Transverse colon (tissue), 4 donors: ENCODE results near the gene B4GALT4. TPM values are rescaled to one million over a fixed set of nuclear protein-coding genes. Genes with fewer than 3 reads are reported as not detected.

Source experiments
- DNase-seq: peaks from one replicate; pipeline ENCODE4 v3.0.0-alpha.2; 2019
- H3K27ac ChIP-seq, 4 donors: fragments of 200-600 bp; sonication (generic); 2 replicates each; pipeline ENCODE4 v1.5.1; 2016 to 2018; ENCODE audit warnings: inconsistent platforms in 4 of 4
- H3K27me3 ChIP-seq: fragments of 200-600 bp; sonication (generic); 2 replicates; pipeline ENCODE4 v1.5.1; 2017; ENCODE audit warnings: inconsistent platforms
- H3K36me3 ChIP-seq, 4 donors: fragments of 200-600 bp; sonication (generic); 2 replicates each; pipeline ENCODE4 v1.5.1; 2017 to 2019; ENCODE audit warnings: inconsistent platforms in 4 of 4
- H3K4me1 ChIP-seq, 4 donors: fragments of 200-600 bp; sonication (generic); 2 replicates each; pipeline ENCODE4 v1.5.1; 2017 to 2020; ENCODE audit warnings: inconsistent platforms in 4 of 4
- H3K4me3 ChIP-seq, 4 donors: fragments of 200-600 bp; sonication (generic); 1 replicate in 1 of 4; 2 replicates in 3 of 4; pipeline versions ENCODE4 v1.5.1 to v1.6.1; 2017 to 2019; ENCODE audit warnings: inconsistent platforms in 4 of 4
- H3K9me3 ChIP-seq, 2 donors: fragments of 200-600 bp; sonication (generic); 2 replicates each; pipeline ENCODE4 v1.5.1; 2017 to 2019; ENCODE audit warnings: inconsistent platforms in 2 of 2
- EP300 ChIP-seq: sonication (generic); formaldehyde crosslinking; IDR thresholded peaks from one replicate; pipeline ENCODE4 v1.6.1; 2017; ENCODE audit warnings: antibody characterized with exemption, low read depth
- POLR2A ChIP-seq: fragments of 450-650 bp; IDR thresholded peaks from one replicate; pipeline ENCODE4 v1.6.1; 2016; ENCODE audit warnings: antibody characterized with exemption, mild to moderate bottlenecking, moderate library complexity
- POLR2AphosphoS5 ChIP-seq, 3 donors: sonication (generic); formaldehyde crosslinking; IDR thresholded peaks; one replicate each; pipeline ENCODE4 v1.6.1; 2016; ENCODE audit warnings: antibody characterized with exemption in 3 of 3
- WGBS, 2 donors: methylation state at CpG; one replicate each; pipeline ENCODE4 v1.1.5; 2018; ENCODE audit warnings: low coverage in 1 of 2; 5-methylcytosine and 5-hydroxymethylcytosine counted together
- in situ Hi-C, 4 donors: fragments of 200-750 bp; cut with MboI; loops; one replicate each; pipeline versions ENCODE4 v1.15.0 to v1.15.1; 2017; ENCODE audit warnings: low sequenced_read_pairs in 3 of 4, low pct_ligation_motif_present in 1 of 4, low pct_unique_long_range_greater_than_20kb in 1 of 4
- intact Hi-C: fragments of 100-400 bp; cut with DNase I; formaldehyde crosslinking; loops from one replicate; pipeline ENCODE4 v1.15.1; 2023; ENCODE audit warnings: low total_unique reads
- total RNA-seq, 4 donors: library from RNA; depleted of rRNA; stranded (reverse); fragments of >200 nt; gene quantifications; one replicate each; pipeline ENCODE4 v1.1.0, GENCODE V29; 2016
- TF ChIP-seq, protein P1 (sequence below), 5 experiments: fragments of 200-600 bp in 3 of 5; fragments of 450-650 bp in 2 of 5; sonication (generic) in 3 of 5; IDR thresholded peaks; 1 replicate in 2 of 5; 2 replicates in 3 of 5; pipeline ENCODE4 v1.5.1; 2016 to 2017; ENCODE audit warnings: antibody characterized with exemption in 5 of 5, inconsistent platforms in 3 of 5, mild to moderate bottlenecking in 2 of 5, moderate library complexity in 1 of 5

B4GALT4 gene
- total RNA-seq, 4 donors from 2014 or later, result 27.7 to 54.2 (median 52.0) TPM

DNA sequence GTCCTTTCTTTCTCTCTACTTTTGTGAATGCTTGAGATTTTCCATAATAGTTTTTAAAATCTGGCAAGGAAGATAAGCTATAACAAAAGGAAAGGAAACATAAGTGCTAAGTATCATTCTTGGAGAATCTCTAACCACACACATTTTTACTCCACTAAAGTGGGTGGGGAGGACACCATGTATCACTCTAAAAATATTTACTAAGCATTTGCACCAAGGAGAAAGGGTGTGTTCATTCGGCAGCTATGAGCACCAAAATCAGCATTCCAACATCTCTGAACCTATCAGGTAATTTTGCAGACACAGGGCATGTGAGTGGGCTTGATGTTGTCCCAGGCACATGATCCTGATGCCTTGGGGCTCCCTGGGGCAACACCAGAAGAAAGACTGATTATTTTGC lies 5.5 kb downstream of the B4GALT4 start:
- no peak overlapping the region for H3K27ac ChIP-seq
- intact Hi-C loops (no loop called here), in situ Hi-C loops (loop anchor here in 3 of 4 donors (25.0 kb wide), 1 partner anchor 348 kb away; no protein-coding TSS in a partner anchor)
- 73% methylated on average over 1 of the region's 1 CpG; no CpG with 5 or more reads in 1 of the 2 donors for WGBS, 2 donors
- H3K9me3 ChIP-seq, result no peaks in the 10 kb centered on the region
- H3K4me3 ChIP-seq, result no peak overlapping the region
- TF ChIP-seq, protein P1, sequence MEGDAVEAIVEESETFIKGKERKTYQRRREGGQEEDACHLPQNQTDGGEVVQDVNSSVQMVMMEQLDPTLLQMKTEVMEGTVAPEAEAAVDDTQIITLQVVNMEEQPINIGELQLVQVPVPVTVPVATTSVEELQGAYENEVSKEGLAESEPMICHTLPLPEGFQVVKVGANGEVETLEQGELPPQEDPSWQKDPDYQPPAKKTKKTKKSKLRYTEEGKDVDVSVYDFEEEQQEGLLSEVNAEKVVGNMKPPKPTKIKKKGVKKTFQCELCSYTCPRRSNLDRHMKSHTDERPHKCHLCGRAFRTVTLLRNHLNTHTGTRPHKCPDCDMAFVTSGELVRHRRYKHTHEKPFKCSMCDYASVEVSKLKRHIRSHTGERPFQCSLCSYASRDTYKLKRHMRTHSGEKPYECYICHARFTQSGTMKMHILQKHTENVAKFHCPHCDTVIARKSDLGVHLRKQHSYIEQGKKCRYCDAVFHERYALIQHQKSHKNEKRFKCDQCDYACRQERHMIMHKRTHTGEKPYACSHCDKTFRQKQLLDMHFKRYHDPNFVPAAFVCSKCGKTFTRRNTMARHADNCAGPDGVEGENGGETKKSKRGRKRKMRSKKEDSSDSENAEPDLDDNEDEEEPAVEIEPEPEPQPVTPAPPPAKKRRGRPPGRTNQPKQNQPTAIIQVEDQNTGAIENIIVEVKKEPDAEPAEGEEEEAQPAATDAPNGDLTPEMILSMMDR (IDR thresholded peaks at IDR 0.05), result no peak
- TF ChIP-seq POLR2A, result no peak
- no peak for TF ChIP-seq EP300
- no peak for TF ChIP-seq POLR2AphosphoS5 (IDR thresholded peaks at IDR 0.05)
- peaks cover 0 to 23% (median 15%) of the 10 kb centered on the region in 4 donors for H3K4me1 ChIP-seq
- no peak for DNase-seq
- H3K27me3 ChIP-seq, result no peaks in the 10 kb centered on the region
- H3K36me3 ChIP-seq, result peaks cover 0 to 45% (median 6%) of the 10 kb centered on the region in 4 donors

- no peak overlapping the region for H3K4me3 ChIP-seq
- peaks cover 0 to 51% (median 9%) of the 10 kb centered on the region in 4 donors for H3K36me3 ChIP-seq
- in situ Hi-C loops, result loop anchor here in 3 of 4 donors (25.0 kb wide), 1 partner anchor 347 kb away; no protein-coding TSS in a partner anchor
- WGBS, 2 donors, result 55 to 87% methylated on average over 1 of the region's 1 CpG
- DNase-seq, result no peak
- TF ChIP-seq, protein P1 (IDR thresholded peaks at IDR 0.05), result no peak
- no peak for TF ChIP-seq EP300
- TF ChIP-seq POLR2AphosphoS5 (IDR thresholded peaks at IDR 0.05), result no peak
- TF ChIP-seq POLR2A, result no peak
- H3K9me3 ChIP-seq, result no peaks in the 10 kb centered on the region
- no peaks in the 10 kb centered on the region for H3K27me3 ChIP-seq
- no peak overlapping the region for H3K27ac ChIP-seq
- H3K4me1 ChIP-seq, result peaks cover 0 to 18% (median 12%) of the 10 kb centered on the region in 4 donors
- intact Hi-C loops, result no loop called here
Observed at GRCh38 chr3:119234610-119235009, 6.1 kb downstream of the B4GALT4 start.

DNA sequence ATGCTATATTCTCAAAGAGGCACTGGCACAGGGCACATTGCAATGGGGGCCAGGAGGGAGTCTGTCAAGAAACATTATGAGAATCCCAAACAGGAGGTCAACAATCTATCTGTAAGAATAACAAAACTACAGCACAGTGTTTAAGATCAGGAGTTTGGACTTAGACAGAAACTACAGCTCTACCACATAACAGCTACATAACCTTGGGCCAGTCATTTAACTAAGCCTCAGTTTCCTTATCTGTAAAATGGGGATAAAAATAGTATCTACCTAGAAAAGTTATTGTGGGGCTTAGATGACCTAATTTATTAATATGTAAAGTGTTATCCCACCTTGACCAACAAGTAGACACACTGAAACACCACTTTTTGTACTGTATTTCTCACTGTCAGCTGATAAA lies 9.9 kb downstream of the B4GALT4 start:
- no peak overlapping the region for H3K4me3 ChIP-seq
- H3K27ac ChIP-seq, result no peak overlapping the region
- no peaks in the 10 kb centered on the region for H3K27me3 ChIP-seq
- no peaks in the 10 kb centered on the region for H3K9me3 ChIP-seq
- TF ChIP-seq POLR2A, result no peak
- TF ChIP-seq POLR2AphosphoS5 (IDR thresholded peaks at IDR 0.05), result no peak
- no peak for TF ChIP-seq EP300
- TF ChIP-seq, protein P1 (IDR thresholded peaks at IDR 0.05), result no peak
- H3K4me1 ChIP-seq, result peaks cover 0 to 29% (median 26%) of the 10 kb centered on the region in 4 donors
- intact Hi-C loops (no loop called here), in situ Hi-C loops (loop anchor here in 3 of 4 donors (25.0 kb wide), 1 partner anchor 343 kb away; no protein-coding TSS in a partner anchor)
- DNase-seq, result no peak
- peaks cover 0 to 47% (median 7%) of the 10 kb centered on the region in 4 donors for H3K36me3 ChIP-seq

- Histone ChIP-seq H3K27ac (no peak overlapping the region), H3K36me3 (peaks cover 0 to 41% (median 5%) of the 10 kb centered on the region in 4 donors), H3K9me3 (no peaks in the 10 kb centered on the region), H3K4me1 (peaks cover 0 to 35% (median 26%) of the 10 kb centered on the region in 4 donors), H3K4me3 (no peak overlapping the region), H3K27me3 (no peaks in the 10 kb centered on the region)
- no peak for TF ChIP-seq POLR2AphosphoS5 (IDR thresholded peaks at IDR 0.05)
- 92 to 94% methylated on average over 7 of the region's 7 CpGs for WGBS, 2 donors
- intact Hi-C loops (no loop called here), in situ Hi-C loops (loop anchor here in 3 of 4 donors (25.0 kb wide), 1 partner anchor 343 kb away; no protein-coding TSS in a partner anchor)
- DNase-seq, result no peak
Observed at GRCh38 chr3:119230071-119230470, 10.6 kb downstream of the B4GALT4 start.

- Histone ChIP-seq H3K27ac (peak overlapping the region in 1 of 4 donors; percentile 76), H3K9me3 (no peaks in the 10 kb centered on the region), H3K4me1 (peaks cover 0 to 36% (median 28%) of the 10 kb centered on the region in 4 donors), H3K36me3 (peaks cover 0 to 33% (median 6%) of the 10 kb centered on the region in 4 donors), H3K27me3 (no peaks in the 10 kb centered on the region), H3K4me3 (no peak overlapping the region)
- in situ Hi-C loops, result loop anchor here in 3 of 4 donors (25.0 kb wide), 1 partner anchor 342 kb away; no protein-coding TSS in a partner anchor
- no peak for DNase-seq
- 83 to 91% methylated on average over 5 to 7 of the region's 7 CpGs for WGBS, 2 donors
- no peak for TF ChIP-seq EP300
- TF ChIP-seq POLR2AphosphoS5 (IDR thresholded peaks at IDR 0.05), result no peak
- no peak for TF ChIP-seq POLR2A
- TF ChIP-seq, protein P1 (IDR thresholded peaks at IDR 0.05), result no peak
- intact Hi-C loops, result no loop called here
Observed at GRCh38 chr3:119229190-119229589, 11.5 kb downstream of the B4GALT4 start.
